ENCODE results near the gene UPF3B.
"Not testable (repeated sequence)": the region's sequence is repeated elsewhere in the genome, so short reads cannot be mapped to it uniquely, and the experiment has no call there.

UPF3B gene, protein sequence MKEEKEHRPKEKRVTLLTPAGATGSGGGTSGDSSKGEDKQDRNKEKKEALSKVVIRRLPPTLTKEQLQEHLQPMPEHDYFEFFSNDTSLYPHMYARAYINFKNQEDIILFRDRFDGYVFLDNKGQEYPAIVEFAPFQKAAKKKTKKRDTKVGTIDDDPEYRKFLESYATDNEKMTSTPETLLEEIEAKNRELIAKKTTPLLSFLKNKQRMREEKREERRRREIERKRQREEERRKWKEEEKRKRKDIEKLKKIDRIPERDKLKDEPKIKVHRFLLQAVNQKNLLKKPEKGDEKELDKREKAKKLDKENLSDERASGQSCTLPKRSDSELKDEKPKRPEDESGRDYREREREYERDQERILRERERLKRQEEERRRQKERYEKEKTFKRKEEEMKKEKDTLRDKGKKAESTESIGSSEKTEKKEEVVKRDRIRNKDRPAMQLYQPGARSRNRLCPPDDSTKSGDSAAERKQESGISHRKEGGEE

DNA sequence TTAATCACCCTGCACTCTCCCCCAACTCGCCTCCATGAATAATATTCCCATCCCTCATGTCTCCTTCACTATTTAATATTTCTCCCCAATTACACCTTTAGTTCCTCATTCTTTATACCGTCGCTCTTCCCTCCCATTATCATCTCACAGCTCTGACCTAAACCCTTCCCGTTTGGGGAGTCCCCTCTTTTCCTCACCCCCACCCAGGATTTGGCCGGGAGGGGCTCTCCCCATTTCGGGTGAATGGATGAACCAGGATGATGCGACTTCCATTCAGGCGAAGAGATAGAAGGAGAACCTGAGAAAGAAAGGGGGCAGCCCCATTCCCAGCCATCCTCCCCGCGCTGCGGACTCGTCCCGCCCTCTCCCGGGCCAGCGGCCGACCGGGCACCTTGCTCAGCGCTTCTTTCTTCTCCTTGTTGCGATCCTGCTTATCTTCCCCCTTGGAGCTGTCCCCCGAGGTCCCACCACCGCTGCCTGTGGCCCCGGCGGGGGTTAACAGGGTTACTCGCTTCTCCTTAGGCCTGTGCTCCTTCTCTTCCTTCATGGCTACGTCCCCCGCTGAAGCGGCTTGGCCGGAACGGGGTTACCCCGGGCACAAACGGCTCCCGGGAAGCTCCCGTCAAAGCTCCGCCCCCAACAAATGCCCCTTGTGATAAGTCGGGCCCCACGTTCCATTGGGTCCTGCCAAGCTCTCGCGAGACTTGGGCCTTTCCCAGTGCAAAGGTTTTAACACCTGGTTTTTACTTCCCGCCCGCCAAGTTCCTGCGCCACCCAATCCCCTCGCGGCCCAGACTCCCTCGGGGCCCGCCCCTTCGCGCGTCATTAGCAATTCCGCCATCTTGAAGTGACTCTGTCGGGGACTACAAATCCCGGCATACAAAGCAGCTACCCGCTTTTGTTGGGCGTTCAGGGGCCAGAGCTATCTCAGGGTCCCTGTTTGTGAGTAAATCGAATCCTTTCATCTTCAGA, at the start of gene UPF3B:
UPF3B (minus strand) TSS at position 582 of the 972 bp plus-strand sequence; CDS start at position 547, 35 bp downstream.
- H3K27me3 ChIP-seq (ENCODE audit: insufficient read depth, low read depth): no peaks in the 10 kb centered on the region
- peak within 1 kb of the TSS; percentile 75 for H2AFZ ChIP-seq (ENCODE audit: low read depth)
- no peaks in the 10 kb centered on the region for H4K20me1 ChIP-seq (ENCODE audit: insufficient read depth)
- H3K9ac ChIP-seq: peak within 1 kb of the TSS; percentile 66; the same call in 1 of the 2 replicates
- H3K4me2 ChIP-seq: peak within 1 kb of the TSS; percentile 99
- peak within 1 kb of the TSS; percentile 63 for H3K4me3 ChIP-seq (IDR thresholded peaks at IDR 0.05; ENCODE audit: insufficient read depth, low read depth, low read length)
- peaks cover 19% of the 10 kb centered on the region for H3K4me1 ChIP-seq (ENCODE audit: low read depth, poor library complexity, severe bottlenecking)
- TF ChIP-seq, protein P1, sequence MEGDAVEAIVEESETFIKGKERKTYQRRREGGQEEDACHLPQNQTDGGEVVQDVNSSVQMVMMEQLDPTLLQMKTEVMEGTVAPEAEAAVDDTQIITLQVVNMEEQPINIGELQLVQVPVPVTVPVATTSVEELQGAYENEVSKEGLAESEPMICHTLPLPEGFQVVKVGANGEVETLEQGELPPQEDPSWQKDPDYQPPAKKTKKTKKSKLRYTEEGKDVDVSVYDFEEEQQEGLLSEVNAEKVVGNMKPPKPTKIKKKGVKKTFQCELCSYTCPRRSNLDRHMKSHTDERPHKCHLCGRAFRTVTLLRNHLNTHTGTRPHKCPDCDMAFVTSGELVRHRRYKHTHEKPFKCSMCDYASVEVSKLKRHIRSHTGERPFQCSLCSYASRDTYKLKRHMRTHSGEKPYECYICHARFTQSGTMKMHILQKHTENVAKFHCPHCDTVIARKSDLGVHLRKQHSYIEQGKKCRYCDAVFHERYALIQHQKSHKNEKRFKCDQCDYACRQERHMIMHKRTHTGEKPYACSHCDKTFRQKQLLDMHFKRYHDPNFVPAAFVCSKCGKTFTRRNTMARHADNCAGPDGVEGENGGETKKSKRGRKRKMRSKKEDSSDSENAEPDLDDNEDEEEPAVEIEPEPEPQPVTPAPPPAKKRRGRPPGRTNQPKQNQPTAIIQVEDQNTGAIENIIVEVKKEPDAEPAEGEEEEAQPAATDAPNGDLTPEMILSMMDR (conservative IDR thresholded peaks at IDR 0.05; ENCODE audit: low read depth, low read length): no peak
- peak within 1 kb of the TSS; percentile 55 for H3K27ac ChIP-seq
- H3K36me3 ChIP-seq (ENCODE audit: insufficient read depth): no peaks in the 10 kb centered on the region
- H3K79me2 ChIP-seq (ENCODE audit: insufficient read depth, low read depth): peaks cover 15% of the 10 kb centered on the region; the same call in 1 of the 2 replicates

DNA sequence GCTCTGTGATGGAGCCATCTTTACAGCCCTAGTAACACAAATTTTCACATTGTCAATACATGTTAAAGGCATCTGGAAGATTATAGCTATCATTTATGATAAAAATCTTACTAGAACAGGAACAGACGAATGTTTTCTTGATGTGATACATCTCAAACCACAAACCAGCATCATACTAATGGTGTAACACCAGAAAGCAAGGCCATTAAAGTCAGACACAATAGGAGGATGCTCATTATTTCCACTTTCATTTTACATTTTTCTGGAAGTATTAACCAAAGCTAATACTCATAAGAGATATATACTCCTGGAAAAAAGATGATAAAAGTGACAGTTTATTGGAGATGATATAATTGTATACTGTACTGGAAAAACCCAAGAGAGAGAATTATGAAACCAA, 48.2 kb upstream of the UPF3B start:
- Histone ChIP-seq H3K9ac (no peak overlapping the region), H3K4me3 (IDR thresholded peaks at IDR 0.05; ENCODE audit: insufficient read depth, low read depth, low read length) (no peak overlapping the region), H3K36me3 (ENCODE audit: insufficient read depth) (no peaks in the 10 kb centered on the region), H3K79me2 (ENCODE audit: insufficient read depth, low read depth) (no peaks in the 10 kb centered on the region), H3K27ac (no peak overlapping the region), H3K4me2 (no peak overlapping the region), H4K20me1 (ENCODE audit: insufficient read depth) (no peaks in the 10 kb centered on the region), H3K27me3 (ENCODE audit: insufficient read depth, low read depth) (no peaks in the 10 kb centered on the region), H3K4me1 (ENCODE audit: low read depth, poor library complexity, severe bottlenecking) (no peaks in the 10 kb centered on the region), H2AFZ (ENCODE audit: low read depth) (no peak overlapping the region)
- TF ChIP-seq, protein P1 (conservative IDR thresholded peaks at IDR 0.05; ENCODE audit: low read depth, low read length): no peak

GRCh38 chrX:119899125-119899524, 46.4 kb upstream of the UPF3B start:
- Histone ChIP-seq H3K4me3 (IDR thresholded peaks at IDR 0.05; ENCODE audit: insufficient read depth, low read depth, low read length) (no peak overlapping the region), H3K4me1 (ENCODE audit: low read depth, poor library complexity, severe bottlenecking) (no peaks in the 10 kb centered on the region), H3K36me3 (ENCODE audit: insufficient read depth) (no peaks in the 10 kb centered on the region), H4K20me1 (ENCODE audit: insufficient read depth) (no peaks in the 10 kb centered on the region), H2AFZ (ENCODE audit: low read depth) (no peak overlapping the region), H3K4me2 (no peak overlapping the region), H3K79me2 (ENCODE audit: insufficient read depth, low read depth) (no peaks in the 10 kb centered on the region), H3K27ac (no peak overlapping the region), H3K9ac (no peak overlapping the region), H3K27me3 (ENCODE audit: insufficient read depth, low read depth) (no peaks in the 10 kb centered on the region)
- TF ChIP-seq, protein P1 (conservative IDR thresholded peaks at IDR 0.05; ENCODE audit: low read depth, low read length): no peak

- no peak within 1 kb of the TSS for H3K4me3 ChIP-seq (IDR thresholded peaks at IDR 0.05; ENCODE audit: insufficient read depth, low read depth, low read length)
- no peak within 1 kb of the TSS for H2AFZ ChIP-seq (ENCODE audit: low read depth)
- TF ChIP-seq, protein P1 (conservative IDR thresholded peaks at IDR 0.05; ENCODE audit: low read depth, low read length): no peak
- no peaks in the 10 kb centered on the region for H3K79me2 ChIP-seq (ENCODE audit: insufficient read depth, low read depth)
- H3K4me1 ChIP-seq (ENCODE audit: low read depth, poor library complexity, severe bottlenecking): no peaks in the 10 kb centered on the region
- H3K27ac ChIP-seq: no peak within 1 kb of the TSS
- no peaks in the 10 kb centered on the region for H3K36me3 ChIP-seq (ENCODE audit: insufficient read depth)
- no peak within 1 kb of the TSS for H3K4me2 ChIP-seq
- H4K20me1 ChIP-seq (ENCODE audit: insufficient read depth): no peaks in the 10 kb centered on the region
- no peaks in the 10 kb centered on the region for H3K27me3 ChIP-seq (ENCODE audit: insufficient read depth, low read depth)
- no peak within 1 kb of the TSS for H3K9ac ChIP-seq
Measured at GRCh38 chrX:119895843-119896326, 43.1 kb upstream of the UPF3B start, which contains the start of gene AKAP14. Gene AKAP14, plus strand, starts transcription at chrX:119895893. Its CDS starts 7,331 bp downstream, at chrX:119903224.

GRCh38 chrX:119891961-119892692, 39.4 kb upstream of the UPF3B start:
- H3K9ac ChIP-seq; H3K4me2 ChIP-seq; H3K4me1 ChIP-seq (ENCODE audit: low read depth, poor library complexity, severe bottlenecking); H2AFZ ChIP-seq (ENCODE audit: low read depth); H3K36me3 ChIP-seq (ENCODE audit: insufficient read depth); H3K27me3 ChIP-seq (ENCODE audit: insufficient read depth, low read depth); H4K20me1 ChIP-seq (ENCODE audit: insufficient read depth); H3K4me3 ChIP-seq (IDR thresholded peaks at IDR 0.05; ENCODE audit: insufficient read depth, low read depth, low read length); H3K27ac ChIP-seq; H3K79me2 ChIP-seq (ENCODE audit: insufficient read depth, low read depth): not testable (repeated sequence)

DNA sequence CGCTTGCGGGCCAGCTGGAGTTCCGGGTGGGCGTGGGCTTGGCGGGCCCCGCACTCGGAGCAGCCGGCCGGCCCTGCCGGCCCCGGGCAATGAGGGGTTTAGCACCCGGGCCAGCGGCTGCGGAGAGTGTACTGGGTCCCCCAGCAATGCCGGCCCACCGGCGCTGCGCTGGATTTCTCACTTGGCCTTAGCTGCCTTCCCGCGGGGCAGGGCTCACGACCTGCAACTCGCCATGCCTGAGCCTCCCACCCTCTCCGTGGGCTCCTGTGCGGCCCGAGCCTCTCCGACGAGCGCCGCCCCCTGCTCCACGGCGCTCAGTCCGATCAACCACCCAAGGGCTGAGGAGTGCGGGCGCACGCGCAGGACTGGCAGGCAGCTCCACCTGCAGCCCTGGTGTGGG, 37.9 kb upstream of the UPF3B start:
- H3K79me2 ChIP-seq (ENCODE audit: insufficient read depth, low read depth); H3K36me3 ChIP-seq (ENCODE audit: insufficient read depth); H3K27me3 ChIP-seq (ENCODE audit: insufficient read depth, low read depth); H3K4me3 ChIP-seq (IDR thresholded peaks at IDR 0.05; ENCODE audit: insufficient read depth, low read depth, low read length); H4K20me1 ChIP-seq (ENCODE audit: insufficient read depth); H3K4me1 ChIP-seq (ENCODE audit: low read depth, poor library complexity, severe bottlenecking); H3K9ac ChIP-seq; H3K27ac ChIP-seq; H3K4me2 ChIP-seq; H2AFZ ChIP-seq (ENCODE audit: low read depth): not testable (repeated sequence)

Measured in KMS-11 (cell line).